HFFc6 (cell line): ENCODE data around the gene SPDEF. TPM values are rescaled to one million over a fixed set of nuclear protein-coding genes. Genes with fewer than 3 reads are reported as not detected.

Experiments
- DNase-seq: peaks from one replicate; pipeline ENCODE4 v3.0.0-alpha.2; 2018
- H3K27ac Mint-ChIP-seq: 2 replicates; pipeline ENCODE4 v1.8.0; 2020; ENCODE audit warnings: mild to moderate bottlenecking, mixed read lengths
- H3K27me3 Mint-ChIP-seq: 2 replicates; pipeline ENCODE4 v1.8.0; 2021; ENCODE audit warnings: mild to moderate bottlenecking, moderate library complexity, mixed read lengths; ENCODE audit not compliant: insufficient read depth
- H3K36me3 Mint-ChIP-seq: 2 replicates; pipeline ENCODE4 v1.8.0; 2021; ENCODE audit warnings: low read depth, mixed read lengths
- H3K4me1 Mint-ChIP-seq: 2 replicates; pipeline ENCODE4 v1.8.0; 2020; ENCODE audit warnings: low read depth, mixed read lengths
- H3K4me3 Mint-ChIP-seq: 2 replicates; pipeline ENCODE4 v1.8.0; 2020; ENCODE audit warnings: mild to moderate bottlenecking, moderate library complexity, mixed read lengths
- H3K9me3 Mint-ChIP-seq: 2 replicates; pipeline ENCODE4 v1.8.0; 2020; ENCODE audit warnings: mild to moderate bottlenecking, mixed read lengths
- total RNA-seq, 6 experiments: library from RNA; stranded (reverse); fragmentation: NEBNext Ultra II Directional; extraction: Animal tissue kit (Norgen Biotek cat#: 25700); gene quantifications; 2 replicates in 1 of 6; 3 replicates in 5 of 6; pipeline ENCODE4 v1.2.3, GENCODE V29; 2021
- TF ChIP-seq, protein P1 (sequence below): fragments of 200-600 bp; sonication (generic); IDR thresholded peaks from 2 replicates; pipeline ENCODE4 v1.5.0; 2021; ENCODE audit warnings: antibody characterized with exemption, mild to moderate bottlenecking

The SPDEF gene
- total RNA-seq, 6 experiments from 2014 or later: not detected

GRCh38 chr6:34572021-34572420 is 15.9 kb upstream of the SPDEF start:
- Mint-ChIP-seq H3K4me1 (no peaks in the 10 kb centered on the region), H3K9me3 (no peaks in the 10 kb centered on the region), H3K4me3 (no peak overlapping the region), H3K27me3 (peaks cover 12% of the 10 kb centered on the region), H3K27ac (no peak overlapping the region), H3K36me3 (no peaks in the 10 kb centered on the region)
- no peak for DNase-seq
- TF ChIP-seq, protein P1, sequence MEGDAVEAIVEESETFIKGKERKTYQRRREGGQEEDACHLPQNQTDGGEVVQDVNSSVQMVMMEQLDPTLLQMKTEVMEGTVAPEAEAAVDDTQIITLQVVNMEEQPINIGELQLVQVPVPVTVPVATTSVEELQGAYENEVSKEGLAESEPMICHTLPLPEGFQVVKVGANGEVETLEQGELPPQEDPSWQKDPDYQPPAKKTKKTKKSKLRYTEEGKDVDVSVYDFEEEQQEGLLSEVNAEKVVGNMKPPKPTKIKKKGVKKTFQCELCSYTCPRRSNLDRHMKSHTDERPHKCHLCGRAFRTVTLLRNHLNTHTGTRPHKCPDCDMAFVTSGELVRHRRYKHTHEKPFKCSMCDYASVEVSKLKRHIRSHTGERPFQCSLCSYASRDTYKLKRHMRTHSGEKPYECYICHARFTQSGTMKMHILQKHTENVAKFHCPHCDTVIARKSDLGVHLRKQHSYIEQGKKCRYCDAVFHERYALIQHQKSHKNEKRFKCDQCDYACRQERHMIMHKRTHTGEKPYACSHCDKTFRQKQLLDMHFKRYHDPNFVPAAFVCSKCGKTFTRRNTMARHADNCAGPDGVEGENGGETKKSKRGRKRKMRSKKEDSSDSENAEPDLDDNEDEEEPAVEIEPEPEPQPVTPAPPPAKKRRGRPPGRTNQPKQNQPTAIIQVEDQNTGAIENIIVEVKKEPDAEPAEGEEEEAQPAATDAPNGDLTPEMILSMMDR: no peak

- H3K4me1 Mint-ChIP-seq: no peaks in the 10 kb centered on the region
- TF ChIP-seq, protein P1: no peak
These were observed 15.3 kb upstream of the SPDEF start for GRCh38 chr6:34571388-34571787.

DNA sequence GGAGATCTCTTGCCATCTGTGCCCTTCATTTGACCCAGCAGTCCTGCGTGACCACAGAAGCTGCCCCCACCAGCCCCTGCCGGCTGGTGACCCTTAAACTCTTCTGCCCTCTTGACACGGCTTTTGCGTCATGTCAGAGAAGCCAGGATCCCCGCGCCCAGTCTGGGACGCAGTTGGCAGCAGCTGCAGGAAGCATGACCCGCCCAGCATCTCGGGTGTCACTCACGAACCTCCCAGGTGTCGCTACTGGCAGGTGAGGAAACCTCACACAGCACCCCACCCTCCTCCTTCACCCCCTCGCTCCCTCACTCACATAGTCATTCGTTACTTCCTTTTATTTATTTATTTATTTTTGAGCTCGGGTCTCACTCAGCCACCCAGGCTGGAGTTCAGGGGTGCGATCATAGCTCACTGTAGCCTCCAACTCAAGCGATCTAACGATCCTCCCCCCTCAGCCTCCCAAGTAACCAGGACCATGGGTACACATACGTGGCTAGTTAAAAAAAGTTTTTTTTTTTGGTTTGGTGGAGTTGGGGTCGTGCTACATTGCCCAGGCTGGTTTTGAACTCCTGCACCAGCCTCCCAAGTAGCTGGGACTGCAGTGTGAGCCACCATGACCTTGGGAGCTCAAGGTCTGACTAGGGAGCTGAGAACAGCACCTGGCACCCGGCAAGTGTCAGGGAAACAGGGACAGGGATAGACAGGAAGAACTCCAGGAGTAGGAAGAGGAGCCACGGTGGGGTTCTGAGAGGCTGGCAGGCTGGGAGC is 14.1 kb upstream of the SPDEF start:
- no peaks in the 10 kb centered on the region for H3K9me3 Mint-ChIP-seq
- TF ChIP-seq, protein P1: no peak
- H3K36me3 Mint-ChIP-seq: no peaks in the 10 kb centered on the region
- no peak overlapping the region for H3K27ac Mint-ChIP-seq
- H3K4me3 Mint-ChIP-seq: no peak overlapping the region
- H3K27me3 Mint-ChIP-seq: peaks cover 11% of the 10 kb centered on the region
- DNase-seq: no peak
- H3K4me1 Mint-ChIP-seq: no peaks in the 10 kb centered on the region

More at GRCh38 chr6:34571388-34571787, 15.3 kb upstream of the SPDEF start:
- H3K4me3 Mint-ChIP-seq: no peak overlapping the region
- H3K27ac Mint-ChIP-seq: no peak overlapping the region
- H3K36me3 Mint-ChIP-seq: no peaks in the 10 kb centered on the region
- DNase-seq: no peak
- H3K27me3 Mint-ChIP-seq: peaks cover 12% of the 10 kb centered on the region
- H3K9me3 Mint-ChIP-seq: no peaks in the 10 kb centered on the region

GRCh38 chr6:34569361-34569973 is 13.3 kb upstream of the SPDEF start:
- Mint-ChIP-seq H3K4me3 (no peak overlapping the region), H3K9me3 (no peaks in the 10 kb centered on the region), H3K27ac (no peak overlapping the region), H3K36me3 (no peaks in the 10 kb centered on the region), H3K4me1 (no peaks in the 10 kb centered on the region), H3K27me3 (peaks cover 11% of the 10 kb centered on the region)
- DNase-seq: no peak
- TF ChIP-seq, protein P1: no peak

DNA sequence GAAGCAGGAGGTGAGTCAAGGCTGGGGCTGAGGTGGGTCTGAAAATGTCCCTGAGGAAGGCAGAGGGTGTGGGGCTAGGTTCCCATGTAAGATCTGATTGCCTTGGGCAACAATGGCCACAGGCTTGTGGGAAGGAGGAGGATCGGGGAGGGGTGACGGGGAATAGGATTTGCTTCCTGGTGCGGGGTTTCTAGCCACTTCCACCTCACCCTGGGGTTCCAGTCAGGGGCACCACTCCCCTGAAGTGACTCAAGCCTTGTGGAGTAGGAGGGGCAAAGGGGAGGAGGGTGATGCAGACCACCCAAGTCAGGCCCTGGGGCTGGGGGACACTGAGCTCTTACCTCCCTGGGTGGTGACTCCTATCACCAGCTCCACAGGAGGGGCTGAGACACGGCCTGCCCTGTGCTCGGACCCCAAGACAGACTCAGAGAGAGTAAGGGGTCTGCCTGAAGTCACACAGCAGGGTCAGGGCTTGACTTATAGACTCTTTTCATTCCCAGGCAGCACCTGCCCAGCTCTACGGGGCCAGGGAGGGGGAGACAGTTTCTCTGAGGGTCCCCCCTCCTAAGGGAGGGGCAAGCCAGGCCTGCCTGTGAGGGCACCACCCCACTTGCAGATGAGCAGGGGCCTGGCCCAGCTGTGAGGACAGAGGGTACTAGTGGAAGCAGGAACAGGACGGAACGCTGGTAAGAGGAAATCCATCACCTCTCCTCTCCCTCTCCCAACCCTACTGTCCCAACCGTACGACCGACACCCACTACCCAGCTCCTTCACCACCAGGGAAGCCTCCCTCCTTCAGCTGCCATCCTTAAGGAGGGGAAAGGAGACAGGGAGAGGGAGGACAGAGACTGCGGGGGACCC is 12.4 kb upstream of the SPDEF start:
- Mint-ChIP-seq H3K4me1 (no peaks in the 10 kb centered on the region), H3K27me3 (peaks cover 11% of the 10 kb centered on the region), H3K9me3 (no peaks in the 10 kb centered on the region), H3K4me3 (no peak overlapping the region), H3K27ac (no peak overlapping the region), H3K36me3 (no peaks in the 10 kb centered on the region)
- TF ChIP-seq, protein P1: no peak
- no peak for DNase-seq
